Right lobe of liver (tissue), 4 donors: ENCODE data around the gene SPOP.

Experiments
- CTCF ChIP-seq, 4 donors: fragments of 200-600 bp in 3 of 4; fragments of 450-650 bp in 1 of 4; IDR thresholded peaks; one replicate each; pipeline versions ENCODE4 v1.5.1 to v1.8.0; 2016 to 2022; ENCODE audit warnings: antibody characterized with exemption in 4 of 4, mild to moderate bottlenecking in 2 of 4
- POLR2A ChIP-seq: fragments of 450-650 bp; IDR thresholded peaks from one replicate; pipeline ENCODE4 v1.6.1; 2017; ENCODE audit warnings: antibody characterized with exemption, mild to moderate bottlenecking
- donor health status: DM: no; HTN: no; CAD: no.
- donor health status: DM: no; HTN: no; CAD: no.
- donor health status: DM: no; HTN: yes; CAD: no.

GRCh38 chr17:49596613-49597244 is 81.2 kb downstream of the SPOP start:
- no peak for TF ChIP-seq CTCF (IDR thresholded peaks at IDR 0.05)
- TF ChIP-seq POLR2A, result no peak
